Epithelial cell of esophagus (primary cell): ENCODE data around the gene CFAP69.
"Not testable (repeated sequence)": the region's sequence is repeated elsewhere in the genome, so short reads cannot be mapped to it uniquely, and the experiment has no call there.

ENCODE experiments used
- DNase-seq: peaks from one replicate; pipeline ENCODE4 v3.0.0; 2010; ENCODE audit warnings: low read depth
- H3K4me3 ChIP-seq: 2 replicates; pipeline ENCODE4 v1.5.1; 2011; ENCODE audit warnings: mild to moderate bottlenecking, low read length, control low read depth
- TF ChIP-seq, protein P1 (sequence below): IDR thresholded peaks from 2 replicates; pipeline ENCODE4 v1.5.1; 2011; ENCODE audit warnings: low read depth, mild to moderate bottlenecking, low read length, control low read depth, inconsistent platforms; ENCODE audit not compliant: insufficient read depth; ENCODE audit errors: missing control alignments

The CFAP69 gene

DNA sequence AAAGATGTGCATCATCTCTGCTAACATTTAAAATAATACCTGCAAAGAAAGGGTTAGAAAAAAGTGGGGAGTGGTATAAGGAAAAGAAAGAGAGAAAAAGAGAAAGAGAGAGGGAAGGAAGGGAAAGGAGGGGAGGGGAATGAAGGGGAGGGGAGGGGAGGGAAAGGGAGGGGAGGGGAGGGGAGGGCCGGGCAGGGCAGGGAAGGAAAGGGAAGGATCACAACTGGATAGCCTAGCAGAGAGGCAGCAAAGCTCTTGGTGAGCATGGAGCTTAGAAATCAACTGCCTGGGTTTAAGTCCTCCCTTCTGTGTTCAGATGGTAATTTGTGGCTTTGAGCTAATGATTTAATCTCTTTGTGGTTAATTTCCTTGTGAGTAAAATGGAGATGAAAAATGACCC lies 81.5 kb downstream of the CFAP69 start:
- no peak overlapping the region for H3K4me3 ChIP-seq
- DNase-seq: no peak
- TF ChIP-seq, protein P1, sequence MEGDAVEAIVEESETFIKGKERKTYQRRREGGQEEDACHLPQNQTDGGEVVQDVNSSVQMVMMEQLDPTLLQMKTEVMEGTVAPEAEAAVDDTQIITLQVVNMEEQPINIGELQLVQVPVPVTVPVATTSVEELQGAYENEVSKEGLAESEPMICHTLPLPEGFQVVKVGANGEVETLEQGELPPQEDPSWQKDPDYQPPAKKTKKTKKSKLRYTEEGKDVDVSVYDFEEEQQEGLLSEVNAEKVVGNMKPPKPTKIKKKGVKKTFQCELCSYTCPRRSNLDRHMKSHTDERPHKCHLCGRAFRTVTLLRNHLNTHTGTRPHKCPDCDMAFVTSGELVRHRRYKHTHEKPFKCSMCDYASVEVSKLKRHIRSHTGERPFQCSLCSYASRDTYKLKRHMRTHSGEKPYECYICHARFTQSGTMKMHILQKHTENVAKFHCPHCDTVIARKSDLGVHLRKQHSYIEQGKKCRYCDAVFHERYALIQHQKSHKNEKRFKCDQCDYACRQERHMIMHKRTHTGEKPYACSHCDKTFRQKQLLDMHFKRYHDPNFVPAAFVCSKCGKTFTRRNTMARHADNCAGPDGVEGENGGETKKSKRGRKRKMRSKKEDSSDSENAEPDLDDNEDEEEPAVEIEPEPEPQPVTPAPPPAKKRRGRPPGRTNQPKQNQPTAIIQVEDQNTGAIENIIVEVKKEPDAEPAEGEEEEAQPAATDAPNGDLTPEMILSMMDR: no peak

DNA sequence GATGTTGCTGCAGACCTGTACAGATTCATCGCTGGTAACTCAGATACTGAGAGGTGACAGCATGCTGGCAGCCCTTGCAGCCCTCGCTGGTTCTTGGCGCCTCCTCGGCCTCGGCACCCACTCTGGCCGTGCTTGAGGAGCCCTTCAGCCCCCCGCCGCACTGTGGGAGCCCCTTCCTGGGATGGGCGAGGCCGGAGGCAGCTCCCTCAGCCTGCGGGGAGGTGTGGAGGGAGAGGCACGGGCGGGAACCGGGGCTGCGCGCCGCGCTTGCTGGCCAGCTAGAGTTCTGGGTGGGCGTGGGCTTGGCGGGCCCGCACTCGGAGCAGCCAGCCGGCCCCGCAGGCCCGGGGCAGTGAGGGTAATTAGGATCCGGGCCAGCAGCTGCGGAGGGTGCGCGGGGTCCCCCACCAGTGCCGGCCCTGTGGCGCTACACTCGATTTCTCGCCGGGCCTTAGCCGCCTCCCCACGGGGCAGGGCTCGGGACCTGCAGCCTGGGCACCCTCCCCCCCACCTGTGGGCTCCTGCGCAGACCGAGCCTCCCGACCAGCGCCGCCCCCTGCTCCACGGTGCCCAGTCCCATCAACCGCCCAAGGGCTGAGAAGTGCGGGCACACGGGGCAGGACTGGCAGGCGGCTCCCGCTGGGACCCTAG lies 89.3 kb downstream of the CFAP69 start:
- TF ChIP-seq, protein P1: no peak
- DNase-seq: no peak
- H3K4me3 ChIP-seq: no peak overlapping the region

DNA sequence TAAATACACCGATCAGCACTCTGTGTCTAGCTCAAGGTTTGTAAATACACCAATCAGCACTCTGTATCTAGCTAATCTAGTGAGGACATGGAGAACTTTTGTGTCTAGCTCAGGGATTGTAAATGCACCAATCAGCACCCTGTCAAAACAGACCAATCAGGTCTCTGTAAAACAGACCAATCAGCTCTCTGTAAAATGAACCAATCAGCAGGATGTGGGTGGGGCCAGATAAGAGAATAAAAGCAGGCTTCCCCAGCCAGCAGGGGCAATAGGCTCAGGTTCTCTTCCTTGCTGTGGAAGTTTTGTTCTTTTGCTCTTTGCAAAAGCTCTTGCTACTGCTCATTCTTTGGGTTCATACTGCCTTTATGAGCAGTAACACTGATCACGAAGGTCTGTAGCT lies 90.0 kb downstream of the CFAP69 start:
- H3K4me3 ChIP-seq, DNase-seq: not testable (repeated sequence)

DNA sequence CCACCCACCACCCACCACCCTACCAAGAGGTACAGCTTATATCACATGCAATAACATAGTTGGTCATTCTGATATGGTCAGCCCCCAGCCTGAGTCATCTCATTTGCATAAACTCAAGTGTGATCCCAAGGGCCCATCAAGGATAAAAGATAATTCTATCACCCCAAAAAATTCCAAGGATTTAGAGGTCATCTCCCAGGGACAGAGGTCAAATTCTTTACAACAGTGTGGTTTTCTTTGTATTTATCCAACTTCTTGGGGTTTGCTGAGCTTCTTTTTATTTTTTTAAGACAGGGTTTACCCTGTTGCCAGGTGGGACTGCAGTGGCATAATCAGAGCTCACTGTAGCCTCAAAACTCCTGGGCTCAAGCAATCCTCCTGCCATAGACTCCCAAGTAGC lies 92.1 kb downstream of the CFAP69 start:
- no peak overlapping the region for H3K4me3 ChIP-seq
- DNase-seq: no peak
- TF ChIP-seq, protein P1: no peak

DNA sequence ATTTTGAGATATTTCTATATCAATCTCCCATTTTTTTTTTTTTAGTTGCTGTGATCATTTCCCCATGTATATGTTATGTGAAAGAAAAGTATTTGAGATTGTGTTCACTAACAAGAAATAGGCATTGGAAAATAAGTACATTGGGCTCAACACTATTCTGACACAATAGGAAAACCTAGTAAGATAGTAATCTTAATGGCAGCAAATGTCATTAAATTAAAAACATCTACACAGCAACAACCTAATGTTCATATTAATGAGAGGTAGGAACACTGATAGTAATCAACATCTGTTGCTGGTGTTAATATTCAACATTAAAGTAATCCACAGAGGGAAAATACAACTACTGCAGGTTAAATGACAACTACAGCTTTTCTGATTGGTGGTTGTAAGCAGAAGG lies 100.0 kb downstream of the CFAP69 start:
- no peak overlapping the region for H3K4me3 ChIP-seq
- TF ChIP-seq, protein P1: no peak
- no peak for DNase-seq

DNA sequence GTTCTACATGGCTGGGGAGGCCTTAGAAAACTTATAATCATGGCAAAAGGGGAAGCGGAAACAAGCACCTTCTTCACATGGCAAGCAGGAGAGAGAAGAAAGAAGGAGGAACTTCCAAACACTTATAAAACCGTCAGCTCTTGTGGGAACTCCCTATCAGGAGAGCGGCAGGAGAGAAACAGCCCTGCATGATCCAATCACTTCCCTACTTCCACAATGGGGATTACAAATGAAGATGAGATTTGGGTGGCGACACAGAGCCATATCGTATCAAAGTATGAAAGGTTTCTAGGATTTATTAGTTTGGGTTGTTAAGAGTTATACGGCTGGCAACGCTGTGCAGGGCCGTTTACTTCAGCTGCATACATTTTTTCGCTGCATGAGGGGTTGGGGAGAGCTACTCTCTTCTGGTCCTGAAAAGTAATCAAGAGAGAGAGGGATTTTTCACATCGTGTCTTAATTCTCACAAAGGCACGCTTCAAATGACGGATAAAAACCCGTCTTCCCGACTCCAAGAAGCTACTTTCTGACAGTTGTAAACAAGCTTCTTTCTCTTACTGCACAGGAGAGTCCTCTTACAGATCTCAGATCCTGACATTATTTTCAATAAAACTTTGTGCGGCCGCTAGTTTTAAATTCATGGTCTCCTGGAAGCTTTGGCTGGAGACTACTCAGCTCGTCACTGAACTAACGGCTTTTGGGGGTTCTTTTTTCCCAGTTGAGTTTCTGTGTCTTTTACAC lies 100.8 kb downstream of the CFAP69 start:
- DNase-seq: peak; percentile 46
- TF ChIP-seq, protein P1: no peak

DNA sequence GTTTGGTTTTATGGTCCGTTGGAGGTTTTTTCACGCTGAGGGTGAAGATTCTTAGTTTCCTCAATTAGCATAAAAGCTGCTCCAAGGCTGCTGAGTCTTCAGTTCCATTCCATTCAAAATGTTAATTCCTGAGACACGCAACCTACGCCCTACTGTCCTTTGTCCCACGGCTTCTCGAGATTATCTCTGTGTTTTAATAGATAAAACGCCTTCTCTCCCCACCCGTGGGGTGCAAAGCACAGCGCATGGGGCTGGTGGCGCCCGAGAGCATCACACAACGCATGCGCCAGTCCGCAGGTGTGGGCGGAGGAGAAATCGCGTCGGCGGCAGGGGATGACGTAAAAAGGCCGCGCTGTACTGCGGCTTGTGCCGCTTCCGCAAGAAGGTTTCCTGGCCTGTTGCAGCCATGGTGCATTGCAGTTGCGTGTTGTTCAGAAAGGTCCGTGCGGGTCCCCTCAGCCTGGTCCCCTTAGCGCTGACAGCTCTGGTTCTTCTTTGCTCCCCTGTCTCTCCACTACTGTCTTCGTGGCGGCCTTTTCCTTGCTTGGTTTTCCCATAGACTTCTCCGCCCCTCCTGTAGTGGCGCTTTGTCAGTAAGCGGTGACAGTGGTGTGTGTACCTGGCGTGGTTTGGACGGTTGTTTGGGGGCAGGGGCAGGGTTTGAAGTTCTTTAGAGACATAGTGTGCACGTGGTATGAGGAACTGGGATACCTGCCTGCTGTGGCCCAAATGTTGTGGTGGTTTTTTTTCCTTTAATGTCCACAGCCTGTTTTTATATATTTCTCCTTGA lies 101.6 kb downstream of the CFAP69 start, which contains the start of gene GTPBP10:
TSS of gene GTPBP10 (plus strand) at position 381 of the 790 bp plus-strand sequence. CDS start at position 407, 26 bp downstream.
- TF ChIP-seq, protein P1: peak; percentile 71
- peak within 1 kb of the TSS; percentile 92 for H3K4me3 ChIP-seq

More for the DNA sequence above, 100.8 kb downstream of the CFAP69 start:
- peak overlapping the region; percentile 92 for H3K4me3 ChIP-seq

More for the DNA sequence above, 101.6 kb downstream of the CFAP69 start, which contains the start of gene GTPBP10:
- DNase-seq: peak; percentile 97
